Brain pericyte (primary cell): ENCODE data around the gene PCDHGA1.

Experiments
- DNase-seq: peaks from one replicate; pipeline ENCODE4 v3.0.0-alpha.2; 2012; ENCODE audit warnings: low read depth, low spot score

PCDHGA1 gene

GRCh38 chr5:141490771-141491170 is 160.5 kb downstream of the PCDHGA1 start:
- no peak for DNase-seq

DNA sequence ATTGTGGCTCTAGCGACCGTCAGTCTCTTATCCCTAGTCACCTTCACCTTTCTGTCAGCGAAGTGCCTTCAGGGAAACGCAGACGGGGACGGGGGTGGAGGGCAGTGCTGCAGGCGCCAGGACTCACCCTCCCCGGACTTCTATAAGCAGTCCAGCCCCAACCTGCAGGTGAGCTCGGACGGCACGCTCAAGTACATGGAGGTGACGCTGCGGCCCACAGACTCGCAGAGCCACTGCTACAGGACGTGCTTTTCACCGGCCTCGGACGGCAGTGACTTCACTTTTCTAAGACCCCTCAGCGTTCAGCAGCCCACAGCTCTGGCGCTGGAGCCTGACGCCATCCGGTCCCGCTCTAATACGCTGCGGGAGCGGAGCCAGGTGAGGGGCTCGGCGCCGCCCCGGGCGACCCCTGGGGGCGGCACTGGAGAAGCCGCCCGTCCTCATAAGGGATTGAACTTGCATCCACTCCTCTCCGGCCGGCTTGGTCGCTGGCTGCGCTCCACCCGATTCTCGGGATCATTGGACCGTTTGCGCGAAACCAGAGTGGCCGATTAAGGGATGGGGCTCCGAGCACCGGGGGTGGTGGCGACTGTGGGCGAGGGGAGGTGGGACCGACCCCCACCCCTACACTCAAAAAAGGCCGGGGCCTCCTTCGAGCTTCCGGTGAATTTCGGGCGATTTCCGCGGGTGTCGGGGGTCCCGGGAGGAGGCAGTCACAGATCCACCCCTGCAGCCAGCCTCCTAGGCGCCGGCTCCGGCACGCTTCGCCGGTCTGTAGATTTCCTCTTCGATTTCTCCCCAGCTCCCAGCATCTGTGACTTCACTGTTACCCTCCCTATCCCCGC is 161.2 kb downstream of the PCDHGA1 start:
- DNase-seq, result no peak

DNA sequence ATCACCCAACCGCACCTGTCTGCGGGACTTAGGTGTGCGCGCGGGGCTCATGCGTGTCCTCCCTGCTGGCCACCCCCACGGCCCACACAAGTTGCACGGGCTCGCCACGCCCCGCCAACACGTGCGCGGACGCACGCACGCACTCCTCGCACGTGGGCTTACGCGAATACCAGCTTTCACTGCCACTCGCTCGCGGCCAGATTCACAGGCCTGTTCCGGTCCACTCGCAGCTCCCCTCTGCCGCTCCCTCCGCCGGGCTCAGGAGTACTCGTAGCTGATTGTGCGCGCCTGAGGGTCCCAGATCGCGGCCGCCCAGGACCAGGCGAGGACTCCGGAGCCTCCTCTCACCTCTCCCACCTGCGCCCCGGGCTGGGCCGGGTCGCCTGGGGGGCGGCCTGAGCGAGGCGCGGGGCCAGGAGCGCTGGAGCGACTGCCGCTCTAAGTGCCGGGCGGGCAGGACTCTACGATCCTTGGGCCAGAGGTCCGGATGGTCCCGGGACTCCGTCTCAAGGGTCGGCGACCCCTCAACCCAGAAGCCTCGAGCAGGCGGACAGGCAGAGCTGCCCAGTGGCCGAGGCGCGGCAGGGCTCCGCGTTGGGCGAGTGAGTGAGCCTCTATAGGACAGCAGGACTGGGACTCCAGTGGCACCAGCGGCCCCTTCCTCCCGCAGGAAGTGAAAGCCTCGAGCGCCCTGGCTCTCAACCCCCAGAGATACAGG is 162.0 kb downstream of the PCDHGA1 start:
- DNase-seq, result no peak

DNA sequence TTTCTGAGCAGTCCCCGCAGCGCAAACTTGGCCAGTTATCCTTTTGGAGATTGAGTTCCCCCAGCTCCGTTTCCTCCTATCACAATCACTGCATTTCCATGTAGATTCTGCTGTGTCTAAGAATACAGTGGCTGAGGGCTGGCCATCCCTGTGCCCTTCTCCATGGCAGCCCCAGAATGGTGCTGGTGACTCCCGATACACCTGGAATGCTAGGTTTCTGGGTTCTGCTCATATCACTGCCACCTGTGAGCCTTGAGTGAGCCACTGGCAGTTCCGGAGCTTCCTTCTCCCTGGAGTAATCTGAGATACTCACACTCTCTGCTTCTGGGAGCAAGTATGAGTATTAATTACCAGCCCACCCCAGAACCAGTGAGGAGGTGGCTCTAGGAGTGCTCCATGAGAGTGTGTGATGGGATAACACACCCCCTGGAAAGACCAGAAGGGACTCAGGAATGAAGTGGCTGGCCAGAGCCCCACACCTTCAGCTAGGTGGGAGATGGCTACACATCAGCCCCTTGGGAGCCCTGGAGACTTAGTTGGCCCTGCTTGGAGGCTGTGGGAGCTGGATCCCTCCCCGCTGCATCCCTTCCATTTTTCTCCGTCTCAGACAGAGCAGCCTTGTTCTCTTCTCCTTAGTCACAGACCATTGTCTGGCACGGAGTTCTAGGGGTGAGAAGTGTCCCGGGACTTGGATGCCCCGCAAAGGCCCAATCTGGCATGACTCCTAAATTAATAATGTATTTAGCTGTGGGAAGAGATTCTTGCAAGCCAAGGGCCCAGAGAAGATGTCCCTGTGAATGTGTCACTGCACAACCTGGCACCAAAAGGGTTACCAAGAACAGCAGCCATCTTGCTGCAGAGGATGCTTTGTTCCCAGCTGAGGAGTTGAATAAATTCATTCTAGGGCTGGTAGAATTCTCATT is 163.4 kb downstream of the PCDHGA1 start:
- DNase-seq, result no peak

DNA sequence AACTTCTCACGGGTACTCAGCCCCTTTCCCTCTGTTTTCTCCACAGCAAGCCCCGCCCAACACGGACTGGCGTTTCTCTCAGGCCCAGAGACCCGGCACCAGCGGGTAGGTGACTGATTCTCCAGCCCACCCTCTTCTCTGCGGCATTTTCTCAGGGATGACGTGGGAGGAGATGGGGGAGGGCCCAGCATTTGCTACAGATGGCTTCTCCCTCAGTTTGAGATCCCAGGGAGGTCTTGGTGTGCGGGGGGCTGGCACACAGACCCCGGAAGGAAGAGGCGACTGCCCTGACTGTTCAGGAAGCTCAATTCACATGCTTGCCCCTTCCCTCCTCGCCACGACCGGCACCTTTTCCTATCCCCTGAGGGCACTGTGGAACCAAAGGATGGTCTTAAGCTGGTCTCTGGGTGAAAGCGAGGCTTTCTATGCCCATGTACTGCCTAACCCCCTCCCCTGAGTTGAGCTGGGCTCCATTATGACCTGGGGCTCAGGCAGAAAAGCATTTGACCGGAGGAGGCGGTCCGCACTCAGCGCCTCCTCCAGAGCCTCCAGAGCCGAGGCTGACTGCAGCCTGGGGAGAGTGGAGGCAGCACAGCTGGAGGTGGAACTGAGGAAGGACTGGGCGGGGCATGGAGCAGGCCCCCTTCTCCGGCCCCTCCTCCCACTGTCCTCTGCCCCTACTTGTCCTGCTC is 164.6 kb downstream of the PCDHGA1 start:
- no peak for DNase-seq

DNA sequence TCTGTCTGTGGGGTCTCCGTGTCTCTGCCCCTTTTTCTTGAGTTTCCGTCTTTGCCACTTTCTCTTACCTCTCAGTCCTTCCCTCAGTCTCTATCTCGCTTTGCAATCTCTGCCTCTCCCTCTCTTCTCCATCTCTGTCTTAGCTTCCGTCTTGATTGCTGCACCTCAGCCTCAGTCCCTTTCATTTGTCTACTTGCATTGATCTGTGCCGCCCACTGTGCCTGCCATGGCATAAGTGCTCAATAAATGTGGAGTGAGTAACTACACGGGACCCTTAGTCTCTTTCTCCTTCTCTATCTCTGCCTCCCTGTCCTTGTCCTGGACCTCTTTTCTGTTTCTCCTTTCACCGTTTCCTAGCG is 165.1 kb downstream of the PCDHGA1 start:
- no peak for DNase-seq

GRCh38 chr5:141496038-141496437 is 165.7 kb downstream of the PCDHGA1 start:
- peak; percentile 74 for DNase-seq

GRCh38 chr5:141501761-141502160 is 171.4 kb downstream of the PCDHGA1 start:
- no peak for DNase-seq

DNA sequence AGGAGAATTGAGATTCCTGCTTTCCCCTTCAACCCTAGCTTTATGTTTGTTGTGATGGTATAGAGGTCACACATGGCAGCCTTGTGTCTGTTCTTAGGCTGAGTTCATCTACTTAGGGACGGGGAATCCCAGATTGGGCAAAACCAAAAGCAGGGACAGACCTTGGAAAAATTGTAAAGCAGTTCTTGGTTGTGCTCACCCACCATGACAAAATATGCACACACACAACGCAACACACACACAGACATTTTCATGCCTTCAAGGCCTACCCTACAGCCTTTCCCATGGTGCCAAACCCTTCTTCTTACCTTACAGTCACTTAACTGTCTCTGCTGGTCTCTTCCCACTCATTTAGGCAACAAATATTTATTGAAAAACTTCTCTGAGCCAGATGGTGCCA is 173.4 kb downstream of the PCDHGA1 start:
- no peak for DNase-seq

- DNase-seq, result no peak
Measured at GRCh38 chr5:141504216-141504615, 173.9 kb downstream of the PCDHGA1 start.

- DNase-seq, result no peak
Measured at GRCh38 chr5:141506381-141507155, 176.3 kb downstream of the PCDHGA1 start.

GRCh38 chr5:141507387-141508091 is 177.2 kb downstream of the PCDHGA1 start:
- DNase-seq, result peak; percentile 69

GRCh38 chr5:141508440-141508797 is 178.1 kb downstream of the PCDHGA1 start:
- no peak for DNase-seq

GRCh38 chr5:141508798-141509611 is 178.7 kb downstream of the PCDHGA1 start:
- DNase-seq, result peak; percentile 84

DNA sequence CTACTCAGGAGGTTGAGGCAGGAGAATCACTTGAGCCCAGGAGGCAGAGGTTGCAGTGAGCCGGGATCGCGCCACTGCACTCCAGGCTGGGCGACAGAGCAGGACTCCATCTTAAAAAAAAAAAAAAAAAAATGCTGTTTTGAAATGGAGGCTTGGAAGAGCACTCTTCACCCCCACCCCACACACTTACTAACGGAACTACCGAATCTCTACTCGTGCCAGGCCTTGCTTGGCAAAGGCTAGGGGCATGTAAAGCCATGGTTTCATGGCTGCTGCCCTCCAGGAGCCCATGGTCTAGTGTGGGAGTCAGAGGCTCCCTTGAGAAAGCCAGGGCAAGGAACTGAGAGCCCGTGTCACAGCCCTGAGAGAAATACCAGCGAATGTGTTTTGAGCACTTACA is 179.8 kb downstream of the PCDHGA1 start:
- DNase-seq, result no peak

- no peak for DNase-seq
Measured at GRCh38 chr5:141510850-141511601, 180.7 kb downstream of the PCDHGA1 start.

GRCh38 chr5:141511771-141512325 is 181.5 kb downstream of the PCDHGA1 start:
- no peak for DNase-seq

- no peak for DNase-seq
Measured at GRCh38 chr5:141512390-141512910, 182.1 kb downstream of the PCDHGA1 start.
